AG09309 (cell line): ENCODE measurements around the gene TPK1.

Experiments
- DNase-seq: peaks from one replicate; pipeline ENCODE4 v3.0.0-alpha.2; 2010; ENCODE audit warnings: low read depth
- H3K4me3 ChIP-seq: 2 replicates; pipeline ENCODE4 v1.5.1; 2011; ENCODE audit warnings: mild to moderate bottlenecking, low read depth, low read length, moderate library complexity; ENCODE audit not compliant: control insufficient read depth
- TF ChIP-seq, protein P1 (sequence below): IDR thresholded peaks from 2 replicates; pipeline ENCODE4 v1.5.1; 2011; ENCODE audit warnings: mild to moderate bottlenecking, low read depth, low read length, inconsistent platforms; ENCODE audit not compliant: insufficient read depth, control insufficient read depth; ENCODE audit errors: missing control alignments

Gene TPK1

GRCh38 chr7:144534196-144534595, 301.7 kb downstream of the TPK1 start:
- H3K4me3 ChIP-seq: no peak overlapping the region
- DNase-seq: no peak

DNA sequence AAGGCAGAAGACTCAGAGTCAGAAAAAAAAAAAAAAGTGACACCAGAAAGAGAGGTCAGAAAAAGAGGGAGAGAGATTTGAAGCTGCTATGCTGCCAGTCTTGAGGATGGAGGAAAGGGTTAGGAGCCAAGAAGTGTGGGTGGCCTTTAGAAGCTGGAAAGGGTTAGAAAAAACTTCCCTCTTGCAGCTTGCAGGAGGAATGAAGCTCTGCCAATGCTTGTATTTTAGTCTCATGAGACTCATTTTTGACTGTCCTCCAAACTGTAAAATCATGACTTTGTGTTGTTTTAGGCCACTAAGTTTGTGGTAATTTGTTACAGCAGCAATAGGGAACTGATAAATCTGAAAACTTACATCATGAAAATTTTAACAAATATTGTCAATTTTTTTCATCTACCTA, 304.7 kb downstream of the TPK1 start:
- DNase-seq: no peak
- no peak overlapping the region for H3K4me3 ChIP-seq
- TF ChIP-seq, protein P1, sequence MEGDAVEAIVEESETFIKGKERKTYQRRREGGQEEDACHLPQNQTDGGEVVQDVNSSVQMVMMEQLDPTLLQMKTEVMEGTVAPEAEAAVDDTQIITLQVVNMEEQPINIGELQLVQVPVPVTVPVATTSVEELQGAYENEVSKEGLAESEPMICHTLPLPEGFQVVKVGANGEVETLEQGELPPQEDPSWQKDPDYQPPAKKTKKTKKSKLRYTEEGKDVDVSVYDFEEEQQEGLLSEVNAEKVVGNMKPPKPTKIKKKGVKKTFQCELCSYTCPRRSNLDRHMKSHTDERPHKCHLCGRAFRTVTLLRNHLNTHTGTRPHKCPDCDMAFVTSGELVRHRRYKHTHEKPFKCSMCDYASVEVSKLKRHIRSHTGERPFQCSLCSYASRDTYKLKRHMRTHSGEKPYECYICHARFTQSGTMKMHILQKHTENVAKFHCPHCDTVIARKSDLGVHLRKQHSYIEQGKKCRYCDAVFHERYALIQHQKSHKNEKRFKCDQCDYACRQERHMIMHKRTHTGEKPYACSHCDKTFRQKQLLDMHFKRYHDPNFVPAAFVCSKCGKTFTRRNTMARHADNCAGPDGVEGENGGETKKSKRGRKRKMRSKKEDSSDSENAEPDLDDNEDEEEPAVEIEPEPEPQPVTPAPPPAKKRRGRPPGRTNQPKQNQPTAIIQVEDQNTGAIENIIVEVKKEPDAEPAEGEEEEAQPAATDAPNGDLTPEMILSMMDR: no peak

More at GRCh38 chr7:144534196-144534595, 301.7 kb downstream of the TPK1 start:
- TF ChIP-seq, protein P1: no peak

DNA sequence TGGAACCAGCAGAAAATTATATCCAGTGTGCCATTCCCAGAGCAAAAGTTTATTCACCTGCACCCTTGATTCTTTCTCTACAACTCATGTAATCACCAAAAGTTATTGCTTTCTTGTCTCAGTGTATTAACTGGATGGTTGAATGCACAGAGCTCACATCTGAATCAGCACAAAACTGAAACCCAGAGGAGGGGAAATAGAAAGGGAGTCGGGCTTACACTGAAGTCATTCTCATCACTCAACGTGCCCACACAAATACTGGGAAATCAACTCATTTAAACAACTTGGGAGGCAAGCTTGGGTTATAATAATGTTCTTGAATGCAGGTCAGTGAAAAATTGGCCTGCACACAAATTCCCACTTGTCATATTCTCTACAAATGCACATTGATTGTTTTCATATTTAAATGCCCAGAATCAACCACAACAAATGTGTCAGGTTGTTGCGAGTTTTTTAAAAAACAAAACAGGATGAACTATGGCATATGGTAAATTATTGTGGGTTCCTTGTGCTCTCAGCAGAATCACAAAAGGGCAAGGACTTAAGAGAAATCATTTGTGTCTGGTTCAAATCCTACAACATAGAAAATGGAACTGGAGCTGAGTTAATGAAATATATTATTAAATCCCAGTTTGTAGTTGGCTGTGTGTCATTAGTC, 306.5 kb downstream of the TPK1 start:
- no peak overlapping the region for H3K4me3 ChIP-seq
- TF ChIP-seq, protein P1: no peak
- DNase-seq: no peak

DNA sequence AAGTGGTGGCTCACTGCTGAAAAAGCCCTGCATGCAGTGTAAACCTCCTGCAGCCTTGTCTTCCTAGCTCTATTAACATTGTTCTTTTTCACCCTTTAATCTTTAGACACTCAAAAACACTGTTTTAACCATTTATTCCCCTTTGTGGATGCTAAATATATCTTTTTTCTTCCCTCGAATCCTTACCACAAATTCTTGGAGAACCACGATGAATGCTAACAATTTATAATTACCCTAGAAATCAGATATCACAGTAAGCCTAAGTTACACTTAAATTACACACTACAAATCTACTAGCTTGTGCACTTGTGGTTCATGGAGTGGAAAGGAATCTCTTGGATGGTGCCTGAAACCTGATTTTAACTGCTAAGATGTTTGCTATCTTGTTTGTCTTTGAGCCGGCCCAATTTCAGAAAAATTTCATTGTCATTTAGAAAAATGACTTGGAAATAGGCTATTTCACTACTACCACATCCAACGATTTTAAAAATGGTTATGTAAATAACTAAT, 307.3 kb downstream of the TPK1 start:
- TF ChIP-seq, protein P1: no peak
- DNase-seq: no peak
- no peak overlapping the region for H3K4me3 ChIP-seq

DNA sequence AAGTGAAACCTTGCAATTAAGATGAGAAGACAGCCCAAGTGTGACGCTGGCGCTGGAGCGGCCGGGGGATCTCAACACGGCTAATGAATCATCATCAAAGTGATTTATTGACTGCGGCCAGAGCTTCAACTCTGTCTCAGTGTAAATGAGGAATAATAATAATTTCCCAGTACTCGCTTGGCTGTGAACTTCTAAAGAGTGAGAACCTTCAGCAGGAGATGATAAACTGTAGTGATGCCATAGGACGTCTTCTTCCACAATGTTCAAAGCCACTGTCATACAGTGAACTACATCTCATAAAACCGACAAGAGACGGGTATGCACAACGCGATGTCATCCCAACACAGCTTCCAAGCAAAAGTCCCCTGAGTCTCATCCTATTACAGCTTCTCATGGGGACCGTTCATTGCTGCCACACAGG, 308.8 kb downstream of the TPK1 start:
- TF ChIP-seq, protein P1: no peak
- no peak overlapping the region for H3K4me3 ChIP-seq
- DNase-seq: no peak

GRCh38 chr7:144525956-144526355, 309.9 kb downstream of the TPK1 start:
- TF ChIP-seq, protein P1: no peak
- no peak overlapping the region for H3K4me3 ChIP-seq
- DNase-seq: no peak

DNA sequence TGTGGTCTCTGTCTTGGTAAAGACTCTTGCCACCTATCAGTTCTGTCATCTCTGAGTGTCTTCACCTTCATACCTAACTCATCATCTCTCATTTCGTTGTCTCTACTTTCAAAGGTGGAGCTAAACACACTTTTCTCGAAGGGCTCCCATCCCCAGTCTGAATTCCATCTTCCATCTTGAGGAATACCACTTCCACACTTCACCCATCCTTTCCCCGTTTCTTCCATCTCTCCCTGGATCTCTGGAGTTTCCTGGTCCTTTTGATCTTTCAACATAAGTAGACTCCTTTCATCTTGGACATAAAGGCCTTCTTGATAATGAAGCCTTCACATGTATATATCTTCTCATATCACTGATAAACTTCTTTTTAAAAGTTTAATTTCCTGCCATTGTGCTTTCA, 311.6 kb downstream of the TPK1 start:
- H3K4me3 ChIP-seq: no peak overlapping the region
- no peak for DNase-seq
- TF ChIP-seq, protein P1: no peak
